Testis (tissue), 3 donors: ENCODE data around the gene FSD1. TPM values are rescaled to one million over a fixed set of nuclear protein-coding genes. Genes with fewer than 3 reads are reported as not detected.

ENCODE experiments used
- DNase-seq: peaks from one replicate; pipeline ENCODE4 v3.0.0-alpha.2; 2019
- H3K27ac ChIP-seq, 2 donors: fragments of 200-600 bp; sonication (generic); one replicate each; pipeline ENCODE4 v1.5.1; 2019
- H3K27me3 ChIP-seq: fragments of 200-600 bp; sonication (generic); one replicate; pipeline ENCODE4 v1.5.1; 2019
- H3K36me3 ChIP-seq: fragments of 200-600 bp; sonication (generic); one replicate; pipeline ENCODE4 v1.5.1; 2017; ENCODE audit warnings: low read depth; ENCODE audit errors: missing control alignments
- H3K4me1 ChIP-seq: fragments of 200-600 bp; sonication (generic); one replicate; pipeline ENCODE4 v1.5.1; 2019
- H3K4me3 ChIP-seq, 2 donors: fragments of 200-600 bp; sonication (generic); one replicate each; pipeline ENCODE4 v1.5.1; 2017 to 2019
- H3K9me3 ChIP-seq: fragments of 200-600 bp; sonication (generic); one replicate; pipeline ENCODE4 v1.5.1; 2017
- CTCF ChIP-seq, 3 experiments: fragments of 450-650 bp in 2 of 3; fragments of 200-600 bp in 1 of 3; sonication (generic) in 1 of 3; IDR thresholded peaks; one replicate each; pipeline ENCODE4 v1.5.1; 2016 to 2019; ENCODE audit warnings: antibody characterized with exemption in 3 of 3, mild to moderate bottlenecking in 2 of 3, moderate library complexity in 1 of 3
- POLR2A ChIP-seq: fragments of 450-650 bp; IDR thresholded peaks from one replicate; pipeline ENCODE4 v1.6.1; 2017; ENCODE audit warnings: antibody characterized with exemption, mild to moderate bottlenecking, moderate library complexity
- WGBS, 2 donors: methylation state at CpG; one replicate each; pipeline ENCODE4 v1.1.5; 2018; 5-methylcytosine and 5-hydroxymethylcytosine counted together
- intact Hi-C: fragments of 100-400 bp; cut with DNase I; formaldehyde crosslinking; loops from one replicate; pipeline ENCODE4 v1.15.1; 2023; ENCODE audit warnings: low total_unique reads
- polyA plus RNA-seq: library from polyadenylated mRNA; stranded (reverse); fragments of 350-450 nt; fragmentation: Illumina TruSeq; extraction: RNeasy Lipid Tissue Mini Kit (QIAGEN cat#74804); gene quantifications from one replicate; pipeline ENCODE4 v1.2.3, GENCODE V29; 2014; ENCODE audit warnings: low read depth, low replicate concordance; ENCODE audit not compliant: insufficient read depth
- total RNA-seq, 2 donors: library from RNA; depleted of rRNA; stranded (reverse); fragments of >200 nt; gene quantifications; one replicate each; pipeline ENCODE4 v1.2.3, GENCODE V29; 2016

Gene FSD1
- total and polyA plus RNA-seq, 3 donors from 2014 or later, result 18.2 to 24.9 (median 24.1) TPM

GRCh38 chr19:4323692-4324091 lies 19.3 kb downstream of the FSD1 start:
- intact Hi-C loops, result no loop called here
- no peak overlapping the region for H3K27ac ChIP-seq
- peaks cover 2% of the 10 kb centered on the region for H3K4me1 ChIP-seq
- H3K4me3 ChIP-seq, result no peak overlapping the region
- H3K27me3 ChIP-seq, result no peaks in the 10 kb centered on the region
- no peak for TF ChIP-seq CTCF (IDR thresholded peaks at IDR 0.05)
- no peak for TF ChIP-seq POLR2A
- no peaks in the 10 kb centered on the region for H3K9me3 ChIP-seq
- H3K36me3 ChIP-seq, result no peaks in the 10 kb centered on the region
- no peak for DNase-seq
- WGBS, 2 donors, result 89 to 91% methylated on average over 4 to 9 of the region's 9 CpGs

GRCh38 chr19:4324228-4324627 lies 19.8 kb downstream of the FSD1 start:
- H3K36me3 ChIP-seq, result no peaks in the 10 kb centered on the region
- H3K9me3 ChIP-seq, result no peaks in the 10 kb centered on the region
- H3K27ac ChIP-seq, result no peak overlapping the region
- H3K27me3 ChIP-seq, result no peaks in the 10 kb centered on the region
- no peak for DNase-seq
- 90 to 92% methylated on average over 10 to 12 of the region's 12 CpGs for WGBS, 2 donors
- peaks cover 4% of the 10 kb centered on the region for H3K4me1 ChIP-seq
- H3K4me3 ChIP-seq, result no peak overlapping the region
- intact Hi-C loops, result no loop called here
- no peak for TF ChIP-seq CTCF (IDR thresholded peaks at IDR 0.05)
- no peak for TF ChIP-seq POLR2A

DNA sequence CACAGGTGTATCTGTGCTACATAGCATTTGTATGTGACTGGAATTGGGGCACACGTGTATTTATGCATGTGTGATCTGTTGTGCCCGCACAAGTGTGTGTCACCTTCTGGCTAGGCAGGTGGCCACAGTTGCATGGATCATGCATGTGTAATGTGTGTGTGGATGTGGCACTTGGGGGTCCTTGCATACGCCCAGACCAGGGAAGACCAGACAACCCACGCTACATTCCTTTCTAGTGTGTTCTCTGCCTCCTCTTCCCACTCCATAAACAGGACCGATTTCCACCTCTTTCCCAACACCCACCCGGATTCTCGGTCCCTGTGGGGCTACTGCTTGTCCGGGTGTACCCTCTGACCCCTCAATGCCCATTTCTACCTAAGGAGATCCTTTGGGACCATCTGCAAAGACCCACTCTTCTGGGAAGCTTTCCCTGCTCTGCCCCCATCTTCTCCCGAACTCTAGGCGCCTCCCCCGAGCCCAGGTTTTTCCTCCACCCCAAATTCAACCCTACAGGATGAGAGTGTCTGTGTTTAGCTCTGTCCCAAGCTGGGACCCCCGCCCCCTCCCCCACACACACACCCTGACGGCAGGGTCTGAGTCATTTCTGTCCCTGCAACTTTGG lies 21.9 kb downstream of the FSD1 start:
- Histone ChIP-seq H3K36me3 (no peaks in the 10 kb centered on the region), H3K27ac (no peak overlapping the region), H3K27me3 (no peaks in the 10 kb centered on the region), H3K4me1 (peaks cover 4% of the 10 kb centered on the region), H3K9me3 (no peaks in the 10 kb centered on the region), H3K4me3 (no peak overlapping the region)
- 46 to 53% methylated on average over 13 of the region's 13 CpGs for WGBS, 2 donors
- intact Hi-C loops, result no loop called here
- DNase-seq, result no peak
- TF ChIP-seq CTCF (IDR thresholded peaks at IDR 0.05) (no peak), POLR2A (no peak)

- intact Hi-C loops, result no loop called here
- Histone ChIP-seq H3K9me3 (no peaks in the 10 kb centered on the region), H3K27ac (no peak overlapping the region), H3K4me1 (peaks cover 4% of the 10 kb centered on the region), H3K36me3 (no peaks in the 10 kb centered on the region), H3K27me3 (no peaks in the 10 kb centered on the region), H3K4me3 (no peak overlapping the region)
- DNase-seq, result no peak
- TF ChIP-seq POLR2A (no peak), CTCF (IDR thresholded peaks at IDR 0.05) (no peak)
- 9 to 27% methylated on average over 26 to 33 of the region's 33 CpGs for WGBS, 2 donors
Measured at GRCh38 chr19:4326837-4327251, 22.4 kb downstream of the FSD1 start.

DNA sequence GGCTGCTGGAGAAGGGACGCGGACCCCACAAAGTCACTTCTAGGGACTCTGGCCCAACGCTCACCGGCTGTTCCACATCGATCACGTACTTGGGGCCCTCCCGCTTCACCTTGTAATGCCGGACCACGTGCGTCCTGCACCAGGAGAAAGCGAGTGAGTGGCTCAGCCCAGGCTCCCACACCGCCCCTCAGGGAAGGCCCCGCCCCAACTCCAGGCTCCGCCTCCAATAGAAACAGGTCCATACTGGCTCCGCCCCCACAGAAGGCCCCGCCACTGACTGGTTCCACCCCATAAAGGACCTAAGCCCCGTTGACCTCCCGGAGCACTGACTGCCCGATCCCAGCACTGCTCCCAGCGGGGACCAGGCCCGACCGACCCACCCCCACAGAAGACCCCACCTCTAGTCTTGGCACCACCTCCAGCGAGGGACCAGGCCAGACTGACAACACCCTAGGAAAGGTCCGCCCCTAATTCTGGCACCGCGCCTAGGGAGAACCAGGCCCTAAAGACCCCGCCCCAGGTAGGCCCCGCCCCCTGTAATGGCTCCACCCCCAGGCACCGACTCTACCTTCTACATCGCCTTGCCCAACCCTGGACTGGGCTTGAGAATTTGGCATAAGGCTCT lies 23.0 kb downstream of the FSD1 start:
- peak overlapping the region; percentile 46 to 55 for H3K4me3 ChIP-seq
- peak; percentile 62 for DNase-seq
- H3K27me3 ChIP-seq, result no peaks in the 10 kb centered on the region
- intact Hi-C loops, result no loop called here
- H3K9me3 ChIP-seq, result no peaks in the 10 kb centered on the region
- WGBS, 2 donors, result 9 to 13% methylated on average over 9 to 26 of the region's 30 CpGs
- H3K27ac ChIP-seq, result no peak overlapping the region
- no peaks in the 10 kb centered on the region for H3K36me3 ChIP-seq
- H3K4me1 ChIP-seq, result peaks cover 4% of the 10 kb centered on the region
- TF ChIP-seq POLR2A (no peak), CTCF (IDR thresholded peaks at IDR 0.05) (no peak)
